AG20443 (cell line): ENCODE measurements around the gene SSX2IP.
"Not testable (repeated sequence)": the region's sequence is repeated elsewhere in the genome, so short reads cannot be mapped to it uniquely, and the experiment has no call there.

Experiments
- DNase-seq: peaks from one replicate; pipeline ENCODE4 v3.0.0; 2012; ENCODE audit warnings: low spot score, mixed read lengths

The SSX2IP gene

DNA sequence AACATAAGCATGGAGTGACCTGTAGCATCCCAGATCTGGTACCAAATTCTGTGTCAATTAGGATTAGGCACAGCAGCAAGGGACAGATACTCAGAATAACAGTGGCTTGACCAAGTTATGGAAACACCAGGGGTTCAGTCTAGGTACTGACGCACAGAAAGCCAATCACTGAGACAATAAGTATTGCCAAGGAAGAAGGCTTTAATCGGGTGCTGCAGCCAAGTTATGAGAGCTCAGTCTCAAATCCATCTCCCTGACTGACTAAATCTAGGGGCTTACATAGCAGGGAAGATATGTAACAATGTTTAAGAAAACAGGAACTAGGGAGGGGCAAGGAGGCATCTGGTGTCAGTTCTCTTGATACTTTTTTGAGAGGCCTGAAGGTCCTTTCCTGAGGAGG lies 76.4 kb downstream of the SSX2IP start:
- no peak for DNase-seq

DNA sequence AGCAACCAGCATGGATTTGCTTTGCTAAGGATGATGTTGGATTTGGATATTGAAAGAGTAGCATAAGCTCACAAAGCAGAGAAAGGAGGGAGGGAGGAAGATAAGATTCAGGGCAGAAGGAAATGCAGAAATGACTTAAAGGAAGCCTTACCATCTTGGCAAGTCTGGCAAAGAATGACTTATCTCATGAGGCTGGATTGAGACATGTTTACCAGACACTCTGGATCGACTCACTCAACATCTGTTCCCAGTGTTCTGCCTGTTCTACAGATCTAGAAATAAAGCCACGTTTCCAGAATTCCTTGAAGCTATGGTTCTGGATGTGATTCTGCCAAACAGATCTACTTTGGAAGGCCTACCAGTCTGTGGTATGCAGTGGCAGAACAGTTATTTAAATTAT lies 77.2 kb downstream of the SSX2IP start:
- DNase-seq: no peak

DNA sequence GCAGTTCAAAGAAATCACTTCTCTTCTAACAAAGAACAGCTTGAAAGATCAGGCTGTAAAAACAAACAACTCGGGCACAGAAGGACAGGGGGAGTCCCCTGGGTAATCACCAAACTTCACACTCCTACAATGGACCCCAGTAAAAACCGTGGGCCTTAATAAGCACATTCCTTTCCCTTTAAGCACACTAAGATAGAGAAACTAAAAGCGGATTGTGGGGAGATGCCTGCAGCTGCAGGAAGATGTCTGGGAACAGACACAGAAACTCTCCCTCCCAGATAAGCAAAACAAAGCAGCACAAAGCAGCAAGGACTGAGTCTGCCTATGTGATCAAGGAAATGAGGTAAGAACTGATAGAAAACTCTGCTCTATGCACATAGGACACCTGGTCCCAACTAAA lies 78.5 kb downstream of the SSX2IP start:
- no peak for DNase-seq

GRCh38 chr1:84611091-84611490 lies 79.2 kb downstream of the SSX2IP start:
- DNase-seq: no peak

GRCh38 chr1:84606977-84607376 lies 83.3 kb downstream of the SSX2IP start:
- no peak for DNase-seq

- DNase-seq: no peak
These were observed 85.1 kb downstream of the SSX2IP start for GRCh38 chr1:84605157-84605556.

- peak; percentile 79 for DNase-seq
These were observed 86.1 kb downstream of the SSX2IP start for GRCh38 chr1:84603941-84604830.

- DNase-seq: no peak
These were observed 87.0 kb downstream of the SSX2IP start for GRCh38 chr1:84603223-84603622.

GRCh38 chr1:84600796-84601195 lies 89.5 kb downstream of the SSX2IP start:
- DNase-seq: no peak

GRCh38 chr1:84598846-84599741 lies 91.2 kb downstream of the SSX2IP start:
- DNase-seq: peak; percentile 44

- DNase-seq: no peak
These were observed 91.8 kb downstream of the SSX2IP start for GRCh38 chr1:84598418-84598817.

DNA sequence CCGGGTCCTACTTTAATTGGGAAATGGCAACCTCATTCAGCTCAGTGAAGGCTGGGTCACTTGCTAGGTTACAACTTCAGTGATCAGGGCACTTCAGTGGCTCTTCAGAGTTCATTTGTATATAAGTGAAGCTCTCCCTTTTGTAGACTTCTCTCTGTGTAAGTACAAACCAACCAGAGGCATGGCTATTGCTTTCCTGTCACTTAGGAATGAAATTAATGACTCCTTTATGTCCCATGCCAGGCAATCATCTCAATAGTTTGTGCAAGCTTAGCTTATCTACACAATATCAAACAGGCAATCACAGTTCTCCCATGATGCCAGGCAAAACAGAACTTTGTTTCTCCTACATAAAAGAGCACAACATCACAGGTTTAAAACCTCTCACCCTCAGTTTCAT lies 93.2 kb downstream of the SSX2IP start:
- DNase-seq: no peak

GRCh38 chr1:84594959-84595358 lies 95.3 kb downstream of the SSX2IP start:
- DNase-seq: not testable (repeated sequence)
